GM21390 (cell line): ENCODE data around the gene CD69.
"Not testable (repeated sequence)": the region's sequence is repeated elsewhere in the genome, so short reads cannot be mapped to it uniquely, and the experiment has no call there.

ENCODE experiments used
- ATAC-seq: cut with Tn5 transposase; IDR thresholded peaks from one replicate; pipeline ENCODE4 v1.9.1; 2021; ENCODE audit not compliant: unreplicated experiment

CD69 gene

DNA sequence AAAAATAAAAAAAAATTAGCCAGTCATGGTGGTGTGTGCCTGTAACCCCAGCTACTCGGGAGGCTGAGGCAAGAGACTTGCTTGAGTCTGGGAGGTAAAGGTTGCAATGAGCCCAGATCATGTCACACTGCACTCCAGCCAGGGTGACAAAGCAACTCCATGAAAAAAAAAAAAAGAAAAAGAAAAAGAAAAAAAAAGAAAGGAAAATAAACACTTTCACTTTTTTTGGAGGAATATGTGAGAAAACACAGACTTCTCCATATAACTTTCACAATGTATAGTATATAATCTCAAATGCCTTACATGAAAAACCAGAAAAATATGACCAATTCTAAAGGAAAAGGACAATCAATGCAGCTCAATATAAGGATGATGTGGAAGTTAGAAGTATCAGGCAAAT lies 36.7 kb downstream of the CD69 start:
- no peak for ATAC-seq

DNA sequence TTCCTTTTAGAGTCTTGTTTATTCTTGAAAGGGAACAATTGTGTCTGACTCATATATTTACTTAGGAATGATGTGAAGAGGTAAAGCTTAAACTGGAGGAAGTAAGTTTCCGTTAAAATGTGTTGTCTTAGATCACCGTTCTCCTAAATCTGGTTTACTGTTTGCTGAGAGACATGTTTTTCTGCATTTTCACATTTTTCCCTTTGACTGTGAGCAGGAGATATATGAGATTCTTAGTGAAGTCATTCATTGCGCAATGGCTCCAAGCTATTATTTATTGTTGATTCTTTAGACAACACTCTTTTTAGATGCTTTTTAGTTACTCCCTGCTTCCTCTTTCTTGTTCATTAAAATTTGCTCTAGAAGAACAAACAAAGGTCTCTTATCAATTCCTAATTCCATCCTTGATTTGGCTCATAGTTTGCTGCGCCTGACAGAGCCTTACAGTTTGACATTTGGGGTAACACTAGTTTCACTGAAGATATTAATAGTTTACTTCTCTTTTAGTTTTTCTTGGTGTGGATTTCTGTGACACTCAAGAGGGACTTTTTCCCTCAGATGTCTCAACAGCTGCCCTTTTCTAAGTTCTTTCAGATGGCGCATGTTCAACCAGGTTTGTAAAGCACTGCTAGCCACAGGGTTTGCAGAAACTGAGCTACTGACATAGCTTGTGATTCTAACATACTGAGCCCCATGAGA lies 39.2 kb downstream of the CD69 start:
- ATAC-seq: peak; percentile 49

GRCh38 chr12:9719790-9720189 lies 40.9 kb downstream of the CD69 start:
- ATAC-seq: no peak

- ATAC-seq: no peak
These were observed 41.7 kb downstream of the CD69 start for GRCh38 chr12:9718968-9719367.

DNA sequence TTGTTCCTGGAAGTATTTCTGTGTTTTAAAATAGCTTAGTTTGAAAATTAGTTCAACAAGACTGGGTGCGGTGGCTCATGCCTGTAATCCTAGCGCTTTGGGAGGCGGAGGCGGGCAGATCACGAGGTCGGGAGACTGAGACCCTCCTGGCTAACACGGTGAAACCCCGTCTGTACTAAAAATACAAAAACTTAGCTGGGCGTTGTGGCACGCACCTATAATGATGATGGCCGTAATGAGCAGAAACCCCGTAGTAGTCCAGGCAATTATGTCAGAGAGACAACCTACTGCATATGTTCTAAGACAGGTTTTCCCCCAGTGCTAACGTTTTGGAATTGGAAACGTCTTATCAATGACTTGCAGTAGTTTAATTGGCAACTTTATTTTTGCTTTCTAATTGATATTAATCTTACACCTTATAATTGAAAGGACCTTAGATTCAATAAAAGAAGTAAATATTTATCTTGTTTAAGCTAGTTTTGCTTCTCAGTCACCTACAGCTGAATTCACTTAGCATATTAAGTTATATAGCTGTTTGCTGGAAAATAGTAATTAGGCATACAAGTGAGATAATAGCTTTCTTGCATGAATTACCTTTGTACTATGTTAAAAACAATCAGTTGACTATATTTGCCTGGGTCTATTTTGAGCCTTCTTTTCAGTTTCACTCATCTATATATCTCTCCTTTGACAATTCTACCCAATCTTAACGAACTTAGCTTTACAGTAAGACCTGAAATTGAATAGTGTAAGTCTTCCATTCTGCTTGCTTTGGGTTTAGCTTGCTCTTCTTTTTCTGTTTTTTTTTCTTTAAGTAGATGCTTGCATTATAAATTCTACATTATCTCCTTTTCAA lies 43.4 kb downstream of the CD69 start:
- no peak for ATAC-seq

DNA sequence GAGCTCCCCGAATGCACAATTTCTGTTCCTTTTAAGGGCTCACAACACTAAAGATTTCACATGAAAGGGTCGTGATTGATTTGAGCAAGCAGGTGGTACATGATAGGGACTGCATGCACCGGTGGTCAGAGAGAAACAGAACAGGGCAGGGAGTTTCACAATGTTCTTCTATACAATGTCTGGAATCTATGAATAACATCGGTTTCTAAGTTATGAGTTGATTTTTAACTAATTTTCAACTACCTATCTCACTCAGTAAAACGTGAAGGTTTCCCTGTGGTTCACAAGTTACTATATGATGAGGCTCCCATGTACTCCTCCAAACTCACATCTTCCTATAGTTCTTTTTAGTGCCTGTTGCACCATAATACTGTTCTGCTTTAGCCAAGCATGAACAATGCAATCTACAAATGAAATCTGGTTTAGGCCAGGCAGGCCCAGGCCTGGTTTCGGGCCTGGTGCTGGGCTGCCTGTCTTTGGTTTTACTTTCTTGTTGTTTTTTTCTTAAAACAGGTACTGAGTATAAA lies 47.6 kb downstream of the CD69 start:
- ATAC-seq: peak; percentile 59

DNA sequence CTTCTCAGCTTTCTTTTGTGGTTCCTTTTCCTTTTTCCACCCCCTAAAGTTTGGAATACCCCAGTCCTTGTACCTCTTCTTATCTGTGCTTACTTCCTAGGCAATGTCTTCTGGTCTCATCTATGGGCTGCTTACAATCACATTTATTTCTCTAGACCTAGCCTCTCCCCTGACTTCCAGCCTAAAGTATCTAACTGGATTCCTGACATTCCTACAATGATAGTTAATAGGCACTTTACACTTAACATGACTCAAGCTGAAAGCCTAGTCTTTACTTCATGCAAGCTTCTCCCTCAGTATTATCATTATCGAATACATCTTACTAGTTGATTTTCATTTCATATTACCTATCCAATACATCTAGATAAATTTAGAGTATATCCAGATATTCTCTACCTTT lies 49.0 kb downstream of the CD69 start:
- ATAC-seq: no peak

GRCh38 chr12:9710584-9711375 lies 49.9 kb downstream of the CD69 start:
- ATAC-seq: no peak

DNA sequence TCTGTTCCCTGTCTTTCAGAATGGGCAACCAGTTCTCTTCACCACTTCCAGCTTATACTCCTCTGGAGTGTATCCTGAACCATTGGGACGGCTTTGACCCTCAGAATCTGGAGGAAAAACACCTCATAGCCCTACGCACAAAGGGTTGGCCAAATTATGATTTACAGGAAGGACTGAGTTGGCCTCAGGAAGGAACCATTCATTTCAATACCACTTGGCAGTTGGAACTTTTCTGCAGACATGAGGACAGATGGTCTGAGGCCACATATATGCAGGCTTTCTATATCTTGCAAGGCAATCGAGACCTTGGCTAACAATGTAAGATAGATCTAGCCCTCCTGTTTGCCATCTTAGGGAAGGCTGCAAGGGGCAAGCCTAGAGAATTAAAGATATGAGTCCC lies 51.8 kb downstream of the CD69 start:
- no peak for ATAC-seq

GRCh38 chr12:9707864-9708808 lies 52.6 kb downstream of the CD69 start:
- ATAC-seq: no peak

DNA sequence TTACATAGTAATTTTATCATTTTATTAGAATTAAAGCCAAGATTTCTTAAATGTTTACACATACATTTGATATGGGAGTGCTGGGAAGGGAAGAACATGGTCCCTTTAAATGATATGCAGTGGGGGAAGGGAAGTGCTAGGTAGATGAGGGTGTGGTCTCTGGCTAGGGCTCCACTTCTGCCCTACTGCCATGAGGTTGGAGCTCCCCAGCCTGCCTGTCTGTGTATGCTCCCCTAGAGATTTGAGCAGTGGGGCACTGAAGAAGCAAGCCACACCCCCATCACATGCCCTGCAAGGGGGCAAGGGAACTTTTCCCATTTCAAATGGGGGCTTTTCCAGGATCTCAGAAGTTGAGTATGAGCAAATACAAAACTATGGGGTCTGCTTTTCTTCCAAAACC lies 53.3 kb downstream of the CD69 start:
- no peak for ATAC-seq

DNA sequence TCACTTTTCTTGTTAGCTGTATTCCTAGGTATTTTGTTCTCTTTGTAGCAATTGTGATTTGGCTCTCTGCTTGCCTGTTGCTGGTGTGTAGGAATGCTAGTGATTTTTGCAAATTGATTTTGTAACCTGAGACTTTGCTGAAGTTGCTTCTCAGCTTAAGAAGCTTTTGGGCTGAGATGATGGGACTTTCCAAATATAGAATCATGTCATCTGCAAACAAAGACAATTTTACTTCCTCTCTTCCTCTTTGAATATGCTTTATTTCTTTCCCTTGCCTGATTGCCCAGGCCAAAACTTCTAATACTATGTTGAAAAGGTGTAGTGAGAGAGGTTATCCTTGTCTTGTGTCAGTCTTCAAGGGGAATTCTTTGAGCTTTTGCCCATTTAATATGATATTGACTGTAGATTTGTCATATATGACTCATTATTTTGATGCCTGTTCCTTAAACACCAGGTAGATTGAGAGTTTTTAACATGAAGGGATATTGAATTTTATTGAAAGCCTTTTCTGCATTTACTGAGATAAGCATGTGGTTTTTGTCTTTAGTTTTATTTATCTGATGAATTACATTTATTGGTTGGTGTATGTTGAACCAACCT lies 54.5 kb downstream of the CD69 start:
- ATAC-seq: no peak

- ATAC-seq: not testable (repeated sequence)
These were observed 56.1 kb downstream of the CD69 start for GRCh38 chr12:9704561-9704960.
